ENCODE data around the gene SPNS2. TPM values are rescaled to one million over a fixed set of nuclear protein-coding genes. Genes with fewer than 3 reads are reported as not detected.

SPNS2 gene
- total RNA-seq, 1 donor, result 0.43 TPM

GRCh38 chr17:4538236-4539002, 39.7 kb downstream of the SPNS2 start:
- no peak for TF ChIP-seq CTCF (IDR thresholded peaks at IDR 0.05; ENCODE audit: insufficient read depth, low read depth, low read length)
- H3K4me3 ChIP-seq (ENCODE audit: low read depth, low read length), result no peak overlapping the region
- DNase-seq (ENCODE audit: low read depth), result no peak

- DNase-seq (ENCODE audit: low read depth), result no peak
- no peak for TF ChIP-seq CTCF (IDR thresholded peaks at IDR 0.05; ENCODE audit: insufficient read depth, low read depth, low read length)
- H3K4me3 ChIP-seq (ENCODE audit: low read depth, low read length), result no peak overlapping the region
Measured at GRCh38 chr17:4539025-4539424, 40.3 kb downstream of the SPNS2 start.

GRCh38 chr17:4539576-4540223, 41.0 kb downstream of the SPNS2 start:
- H3K4me3 ChIP-seq (ENCODE audit: low read depth, low read length), result no peak overlapping the region
- TF ChIP-seq CTCF (IDR thresholded peaks at IDR 0.05; ENCODE audit: insufficient read depth, low read depth, low read length), result no peak
- DNase-seq (ENCODE audit: low read depth), result no peak

GRCh38 chr17:4540224-4540651, 41.6 kb downstream of the SPNS2 start:
- H3K4me3 ChIP-seq (ENCODE audit: low read depth, low read length), result no peak overlapping the region
- DNase-seq (ENCODE audit: low read depth), result no peak
- no peak for TF ChIP-seq CTCF (IDR thresholded peaks at IDR 0.05; ENCODE audit: insufficient read depth, low read depth, low read length)

- H3K4me3 ChIP-seq (ENCODE audit: low read depth, low read length), result no peak overlapping the region
- no peak for TF ChIP-seq CTCF (IDR thresholded peaks at IDR 0.05; ENCODE audit: insufficient read depth, low read depth, low read length)
- DNase-seq (ENCODE audit: low read depth), result no peak
Measured at GRCh38 chr17:4540687-4541327, 42.1 kb downstream of the SPNS2 start.

GRCh38 chr17:4541328-4542002, 42.8 kb downstream of the SPNS2 start:
- no peak overlapping the region for H3K4me3 ChIP-seq (ENCODE audit: low read depth, low read length)
- DNase-seq (ENCODE audit: low read depth), result no peak
- peak; percentile 4 for TF ChIP-seq CTCF (IDR thresholded peaks at IDR 0.05; ENCODE audit: insufficient read depth, low read depth, low read length)
